ENCODE data around the gene NUDT15.
"Not testable (repeated sequence)": the region's sequence is repeated elsewhere in the genome, so short reads cannot be mapped to it uniquely, and the experiment has no call there.

The NUDT15 gene

DNA sequence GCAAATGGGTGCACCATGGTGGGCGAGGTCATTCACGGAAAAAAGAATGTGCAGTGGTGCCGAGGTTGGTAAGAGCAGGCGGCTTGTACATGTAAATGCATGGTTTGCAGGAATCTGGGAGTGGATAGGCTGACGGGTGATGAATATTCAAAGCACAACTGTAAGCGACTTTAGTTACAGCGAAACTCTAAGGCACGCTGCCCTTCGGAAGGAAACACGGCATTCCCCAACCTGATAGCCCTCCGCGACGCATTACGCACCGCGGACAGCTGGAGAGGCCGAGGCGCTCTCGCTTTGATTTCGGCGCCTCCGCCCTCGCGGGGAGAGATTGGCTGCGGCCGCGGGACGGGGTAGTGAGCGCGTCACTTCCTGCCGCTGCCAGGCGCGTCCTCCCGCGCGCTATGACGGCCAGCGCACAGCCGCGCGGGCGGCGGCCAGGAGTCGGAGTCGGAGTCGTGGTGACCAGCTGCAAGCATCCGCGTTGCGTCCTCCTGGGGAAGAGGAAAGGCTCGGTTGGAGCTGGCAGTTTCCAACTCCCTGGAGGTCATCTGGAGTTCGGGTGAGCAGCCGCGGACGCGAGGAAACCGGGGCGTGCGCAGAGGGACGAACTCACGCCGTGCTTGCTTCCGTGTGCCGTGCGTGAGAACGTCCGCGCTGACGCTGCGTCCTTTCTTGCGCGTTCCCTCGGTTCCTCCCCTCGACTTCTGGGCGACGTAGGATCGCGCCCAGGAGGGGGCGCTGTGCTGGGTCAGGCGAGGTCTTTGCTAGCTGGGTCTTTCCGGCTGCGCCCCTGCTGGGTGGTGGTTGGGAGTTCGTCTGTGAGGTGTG lies at the start of gene NUDT15:
Gene NUDT15 (plus strand): TSS at position 381 of the 828 bp plus-strand sequence. CDS start 21 bp downstream, at position 402.
- in situ Hi-C loops (cut with MboI; ENCODE audit: low pct_unique_long_range_greater_than_20kb, low sequenced_read_pairs), result no loop called here

DNA sequence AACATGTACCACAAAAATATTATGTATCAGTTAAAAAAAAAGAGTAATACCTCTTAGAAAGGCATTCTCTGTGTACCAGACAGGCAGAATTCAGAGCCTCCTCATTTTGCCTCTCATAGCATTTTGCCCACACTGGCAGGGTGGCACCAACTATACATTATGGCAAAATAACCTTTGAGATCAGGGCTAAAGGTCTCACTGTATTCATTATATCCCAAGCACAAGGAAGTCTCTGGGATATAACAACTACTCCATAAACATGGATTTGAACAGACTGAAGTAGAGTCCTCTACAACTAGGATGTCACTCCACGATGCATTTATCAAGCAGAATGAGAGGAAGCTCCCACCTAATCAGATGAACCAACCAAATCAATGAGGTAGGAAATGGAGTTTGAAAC lies 47.1 kb upstream of the NUDT15 start:
- no peak for DNase-seq
- in situ Hi-C loops (cut with MboI; ENCODE audit: low pct_unique_long_range_greater_than_20kb, low sequenced_read_pairs), result no loop called here

More for the DNA sequence above, at the start of gene NUDT15:
- DNase-seq, result peak; percentile 99

DNA sequence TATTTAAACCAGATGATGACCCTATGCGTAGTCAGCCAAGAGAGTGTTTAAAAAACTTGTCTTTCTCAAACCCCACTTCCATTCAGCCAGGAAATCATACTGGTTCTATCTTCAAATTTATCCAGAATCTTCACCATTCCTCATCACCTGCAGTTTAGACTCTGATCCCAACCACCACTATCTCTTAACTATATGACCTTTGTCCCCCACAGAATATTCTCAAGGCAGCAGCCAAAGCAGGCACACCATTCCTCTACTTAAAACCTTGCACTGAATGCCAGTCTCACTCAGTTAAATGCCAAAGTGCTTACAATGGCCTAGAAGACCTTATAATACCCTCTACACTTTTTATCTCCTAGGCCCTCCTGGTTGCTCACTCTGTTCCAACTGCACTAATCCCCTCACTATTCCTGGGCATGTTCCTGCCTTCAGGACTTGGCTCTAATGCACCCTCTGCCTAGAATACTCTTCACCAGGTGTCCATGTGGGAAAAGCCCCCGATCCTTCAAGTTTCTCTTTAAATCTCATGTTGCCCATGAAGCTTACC lies 46.5 kb upstream of the NUDT15 start:
- in situ Hi-C loops (cut with MboI; ENCODE audit: low pct_unique_long_range_greater_than_20kb, low sequenced_read_pairs), result no loop called here
- no peak for DNase-seq

DNA sequence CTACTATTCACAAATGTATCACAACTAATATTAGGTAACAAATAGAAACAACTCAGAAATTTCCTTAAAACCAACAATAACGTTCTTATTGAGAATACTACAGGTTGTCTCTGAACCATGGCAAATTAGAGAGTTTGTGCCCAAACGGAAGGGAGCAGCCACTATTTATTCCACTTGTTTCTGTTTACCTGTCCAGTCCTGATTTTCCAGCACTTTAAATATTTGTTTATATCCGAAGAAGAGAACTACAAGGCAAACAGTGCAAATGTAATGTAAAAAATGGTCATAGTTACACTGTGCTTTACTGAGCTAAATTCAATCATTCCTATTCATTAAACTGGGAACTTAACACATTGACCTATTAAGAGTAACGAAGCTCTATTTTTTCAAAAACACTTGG lies 45.7 kb upstream of the NUDT15 start:
- in situ Hi-C loops (cut with MboI; ENCODE audit: low pct_unique_long_range_greater_than_20kb, low sequenced_read_pairs), result no loop called here
- no peak for DNase-seq

DNA sequence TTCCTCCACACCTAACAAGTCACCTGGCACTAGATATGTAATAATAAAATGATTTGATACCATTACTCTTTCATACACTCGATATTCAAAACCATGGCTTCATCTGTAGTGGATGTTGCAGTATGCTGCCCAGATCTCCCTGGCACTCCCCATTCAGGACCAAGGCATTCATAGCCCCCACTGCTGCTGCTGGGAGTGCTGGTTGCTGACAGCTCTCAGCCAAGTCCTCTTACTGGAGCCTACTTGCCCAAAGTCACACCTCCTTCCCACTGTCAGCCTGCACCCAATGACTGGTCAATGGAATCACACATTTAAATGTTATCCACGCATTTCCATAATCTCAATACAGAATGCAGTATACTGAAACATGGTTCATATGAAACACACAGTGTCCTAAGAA lies 40.1 kb upstream of the NUDT15 start:
- no peak for DNase-seq

DNA sequence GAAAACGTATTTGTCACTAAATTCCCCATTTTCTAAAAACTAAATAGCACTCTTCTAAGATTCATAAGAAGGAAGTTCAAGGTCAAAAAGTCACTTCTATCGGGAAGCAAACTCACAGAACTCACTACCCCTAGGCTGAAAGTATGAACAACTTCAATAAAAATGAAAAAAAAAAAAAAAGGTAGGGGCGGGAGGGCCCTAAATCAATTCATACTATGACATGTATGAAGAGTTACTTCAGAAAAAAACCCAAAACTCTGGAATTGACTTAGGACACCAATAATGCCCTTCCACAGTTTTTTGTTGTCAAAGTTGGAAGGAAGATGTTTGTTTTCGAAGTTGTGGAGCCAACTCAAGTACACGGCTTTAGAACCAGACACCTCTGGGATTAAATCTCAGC lies 37.6 kb upstream of the NUDT15 start:
- DNase-seq, result peak; percentile 11
- in situ Hi-C loops (cut with MboI; ENCODE audit: low pct_unique_long_range_greater_than_20kb, low sequenced_read_pairs), result no loop called here

More for the DNA sequence above, 40.1 kb upstream of the NUDT15 start:
- in situ Hi-C loops (cut with MboI; ENCODE audit: low pct_unique_long_range_greater_than_20kb, low sequenced_read_pairs), result no loop called here

DNA sequence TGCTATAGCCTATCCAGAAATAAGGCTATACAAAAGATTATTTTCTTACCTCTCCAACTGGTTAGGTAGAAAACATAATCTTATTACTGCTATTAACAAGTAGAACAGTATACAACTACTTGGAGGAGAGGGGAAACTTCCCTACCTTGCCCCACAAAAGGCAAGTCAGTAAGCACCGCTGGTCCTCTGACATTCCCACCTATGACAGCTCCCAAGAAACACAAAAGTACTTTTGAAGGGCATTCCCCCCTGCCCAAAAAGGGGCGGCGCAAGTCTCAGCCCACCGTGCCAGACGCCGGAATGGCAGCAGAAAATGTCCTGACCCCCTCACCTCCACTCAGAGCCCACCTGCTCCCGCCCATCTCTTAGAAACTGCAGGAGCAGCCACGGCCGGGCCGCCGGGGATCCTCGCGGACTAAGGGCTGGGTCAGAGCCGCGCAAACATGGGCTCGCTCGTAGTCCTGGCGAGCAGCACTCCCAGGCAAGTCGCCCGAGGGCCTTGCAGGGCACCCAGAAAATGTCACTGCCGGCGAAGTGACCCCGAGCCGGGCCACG lies 36.9 kb upstream of the NUDT15 start:
- no peak for DNase-seq

DNA sequence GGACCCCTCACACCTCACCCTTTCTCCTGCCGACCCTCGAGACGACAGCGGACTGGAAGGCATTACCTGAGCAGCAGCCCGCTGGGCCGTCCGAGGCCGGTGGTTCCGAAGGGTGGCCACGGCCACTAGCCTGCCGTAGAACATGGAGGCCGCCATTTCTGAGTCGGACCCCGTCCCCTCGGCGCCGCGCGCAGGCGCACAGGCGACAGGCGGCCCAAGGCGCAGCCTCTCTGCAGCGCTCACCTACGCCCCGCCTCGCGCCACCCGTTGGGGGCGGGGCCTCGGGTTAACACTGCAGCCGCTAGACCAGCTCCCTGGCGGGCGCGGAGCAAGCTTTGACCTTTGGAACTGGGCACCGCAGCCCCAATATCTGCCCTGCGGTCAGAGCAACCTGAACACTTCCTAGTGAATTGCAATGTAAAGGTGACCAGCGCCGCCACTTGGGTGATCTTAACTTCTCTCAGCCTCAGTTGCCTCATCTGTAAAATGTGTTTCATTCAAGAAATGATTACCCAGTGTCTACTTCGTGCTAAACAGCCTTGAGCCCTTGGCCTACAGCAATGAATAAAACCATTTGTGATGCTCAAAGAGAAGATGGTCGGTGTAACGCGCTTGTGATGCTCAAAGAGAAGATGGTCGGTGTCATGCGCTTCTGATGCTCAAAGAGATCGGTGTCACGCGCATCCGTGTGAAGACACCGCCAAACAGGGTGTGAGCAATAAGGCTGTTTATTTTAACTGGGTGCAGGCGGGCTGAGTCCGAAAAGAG lies 36.2 kb upstream of the NUDT15 start, which contains the start of gene SUCLA2:
Gene SUCLA2 (minus strand): TSS at position 160 of the 768 bp plus-strand sequence. CDS start 4 bp downstream, at position 156.
- peak; percentile 88 for DNase-seq
- in situ Hi-C loops (cut with MboI; ENCODE audit: low pct_unique_long_range_greater_than_20kb, low sequenced_read_pairs), result no loop called here

More for the DNA sequence above, 36.9 kb upstream of the NUDT15 start:
- in situ Hi-C loops (cut with MboI; ENCODE audit: low pct_unique_long_range_greater_than_20kb, low sequenced_read_pairs), result no loop called here

DNA sequence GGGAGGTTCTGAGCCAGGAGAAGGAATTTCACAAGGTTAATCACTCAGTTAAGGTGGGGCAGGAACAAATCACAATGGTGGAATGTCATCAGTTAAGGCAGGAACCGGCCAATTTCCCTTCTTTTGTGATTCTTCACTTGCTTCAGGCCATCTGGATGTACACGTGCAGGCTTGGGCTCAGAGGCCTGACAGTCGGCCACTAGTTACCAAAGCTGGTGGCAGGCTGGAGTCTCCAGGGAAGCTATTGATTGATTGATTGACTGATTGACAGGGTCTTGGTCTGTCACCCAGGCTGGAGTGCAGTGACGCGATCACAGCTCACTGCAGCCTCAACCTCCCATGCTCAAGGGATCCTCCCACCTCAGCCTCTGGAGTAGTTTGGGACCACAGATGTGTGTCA lies 35.5 kb upstream of the NUDT15 start:
- in situ Hi-C loops (cut with MboI; ENCODE audit: low pct_unique_long_range_greater_than_20kb, low sequenced_read_pairs); DNase-seq: not testable (repeated sequence)

DNA sequence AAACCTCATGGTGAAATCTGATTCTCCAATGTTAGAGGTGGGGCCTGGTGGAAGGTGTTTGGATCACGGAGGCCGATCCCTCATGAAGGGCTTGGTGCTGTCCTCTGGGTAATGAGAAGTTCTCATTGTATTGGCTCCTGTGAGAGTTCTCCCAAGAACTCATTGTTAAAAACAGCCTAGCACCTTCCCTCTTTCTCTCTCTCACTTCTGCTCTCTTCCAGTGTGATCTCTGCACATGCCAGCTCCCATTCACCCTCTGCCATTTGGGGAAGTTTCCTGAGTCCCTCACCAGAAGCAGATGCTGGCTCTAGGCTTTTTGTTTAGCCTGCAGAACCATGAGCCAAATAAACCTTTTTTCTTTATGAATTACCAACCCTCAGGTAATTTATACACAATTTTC lies 33.3 kb upstream of the NUDT15 start:
- in situ Hi-C loops (cut with MboI; ENCODE audit: low pct_unique_long_range_greater_than_20kb, low sequenced_read_pairs), result no loop called here
- DNase-seq, result peak; percentile 32

DNA sequence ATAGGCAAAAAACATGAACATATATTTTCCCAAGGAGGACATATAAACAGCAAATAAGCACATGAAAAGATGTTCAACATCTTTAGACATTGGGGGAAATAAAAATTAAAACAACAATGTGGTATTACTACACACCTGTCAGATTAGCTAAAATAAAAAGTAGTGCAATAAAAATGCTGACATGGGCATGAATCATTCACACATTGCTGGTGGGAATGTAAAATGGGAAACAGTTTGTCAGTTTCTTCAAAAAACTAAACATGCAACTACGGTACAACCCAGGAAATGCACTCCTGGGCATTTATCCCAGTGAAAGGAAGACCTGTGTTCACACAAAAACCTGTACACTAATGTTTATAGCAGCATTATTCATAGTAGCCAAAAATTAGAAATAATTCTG lies 31.1 kb upstream of the NUDT15 start:
- DNase-seq, result no peak
- in situ Hi-C loops (cut with MboI; ENCODE audit: low pct_unique_long_range_greater_than_20kb, low sequenced_read_pairs), result no loop called here

DNA sequence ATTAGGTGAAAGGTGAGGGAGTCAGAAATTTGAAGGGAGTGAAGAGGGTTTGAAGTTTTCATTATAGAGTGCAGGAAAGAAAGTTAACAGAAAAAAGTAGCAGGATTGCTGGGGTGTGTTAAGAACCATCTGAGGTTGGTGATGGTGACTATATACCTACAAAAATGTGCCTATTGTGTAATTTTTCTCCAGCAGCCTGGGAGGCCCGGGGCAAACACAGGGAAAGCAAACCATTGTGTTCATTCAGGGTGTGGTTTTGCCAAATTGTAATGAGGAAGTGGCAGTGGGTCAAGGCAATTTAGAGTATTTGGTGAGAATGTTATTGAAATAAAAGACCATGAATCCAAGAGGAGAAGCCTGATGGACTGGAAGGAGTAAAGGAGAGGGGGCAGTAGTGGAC lies 28.2 kb upstream of the NUDT15 start:
- in situ Hi-C loops (cut with MboI; ENCODE audit: low pct_unique_long_range_greater_than_20kb, low sequenced_read_pairs), result no loop called here
- peak; percentile 53 for DNase-seq

DNA sequence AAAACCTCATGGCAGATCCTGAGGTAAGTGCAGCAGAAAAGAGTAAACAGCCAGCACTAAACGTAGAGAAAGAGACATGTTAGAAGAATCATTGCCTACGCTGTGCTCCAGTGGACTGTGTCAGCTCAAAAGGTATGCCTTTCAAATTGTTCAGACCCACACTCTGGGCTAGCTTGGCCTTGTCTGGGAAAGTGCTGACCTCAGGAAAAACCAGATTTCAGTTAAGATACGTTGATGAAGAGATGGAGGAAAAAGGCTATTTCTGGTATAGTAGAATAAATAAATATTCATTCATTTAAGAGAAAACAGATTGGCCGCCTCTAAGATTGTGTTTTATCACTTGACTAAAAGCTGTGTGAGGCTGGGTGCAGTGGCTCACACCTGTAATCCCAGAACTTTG lies 26.8 kb upstream of the NUDT15 start:
- in situ Hi-C loops (cut with MboI; ENCODE audit: low pct_unique_long_range_greater_than_20kb, low sequenced_read_pairs), result no loop called here
- DNase-seq, result no peak

DNA sequence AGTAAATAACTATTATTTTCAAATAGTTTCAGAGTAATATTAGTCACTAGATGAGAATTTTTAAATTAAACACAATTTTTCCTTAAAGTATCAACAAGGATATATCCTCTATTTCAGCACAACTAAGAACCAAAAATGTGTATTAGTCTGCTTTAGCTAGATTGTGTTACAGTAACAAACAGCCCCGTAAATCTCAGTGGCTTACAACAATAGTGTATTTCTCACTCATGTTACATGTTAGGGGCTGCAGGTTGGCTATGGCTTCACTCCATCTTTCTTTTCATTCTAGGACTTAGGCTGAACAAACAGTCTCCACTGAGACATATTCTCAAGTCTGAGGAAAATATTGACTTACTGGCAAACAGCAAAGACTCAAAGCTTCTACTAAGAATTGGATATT lies 24.9 kb upstream of the NUDT15 start:
- DNase-seq, result no peak
- in situ Hi-C loops (cut with MboI; ENCODE audit: low pct_unique_long_range_greater_than_20kb, low sequenced_read_pairs), result no loop called here

DNA sequence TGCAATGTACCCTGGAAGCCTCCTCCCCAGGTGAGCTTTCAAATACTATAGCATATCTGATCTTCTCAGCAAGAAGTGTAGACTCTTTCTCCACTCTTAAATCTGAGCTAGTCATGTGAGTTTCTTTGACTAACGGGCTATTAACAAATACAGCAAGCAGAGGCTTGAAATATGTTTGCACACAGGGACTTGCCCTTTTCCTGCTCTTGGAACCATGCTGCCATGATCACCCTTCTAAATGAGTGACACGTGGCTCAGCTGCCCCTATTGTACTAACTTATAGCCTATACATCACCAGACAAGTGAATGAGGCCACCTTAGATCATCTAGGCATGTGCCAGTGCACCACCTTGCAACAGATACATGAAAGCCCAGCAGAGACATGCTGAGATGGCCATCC lies 23.2 kb upstream of the NUDT15 start:
- in situ Hi-C loops (cut with MboI; ENCODE audit: low pct_unique_long_range_greater_than_20kb, low sequenced_read_pairs), result no loop called here

DNA sequence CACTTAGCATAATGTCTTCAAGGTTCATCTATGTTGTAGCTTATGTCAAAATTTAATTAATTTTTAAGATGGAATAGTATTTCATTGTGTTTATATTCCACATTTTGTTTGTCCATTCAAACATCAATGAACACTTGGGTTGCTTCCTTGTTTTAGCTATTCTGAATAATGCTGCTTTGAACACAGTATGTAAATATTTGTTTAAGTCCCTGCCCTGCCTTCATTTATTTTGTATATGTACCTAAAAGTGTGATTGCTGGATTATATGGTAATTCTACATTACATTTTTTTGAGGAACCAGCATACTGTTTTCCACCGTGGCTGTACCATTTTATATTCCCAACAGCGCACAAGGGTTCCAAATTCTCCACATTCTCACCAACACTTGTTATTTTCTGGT lies 18.9 kb upstream of the NUDT15 start:
- no peak for DNase-seq
- in situ Hi-C loops (cut with MboI; ENCODE audit: low pct_unique_long_range_greater_than_20kb, low sequenced_read_pairs), result no loop called here

More for the DNA sequence above, 23.2 kb upstream of the NUDT15 start:
- no peak for DNase-seq

DNA sequence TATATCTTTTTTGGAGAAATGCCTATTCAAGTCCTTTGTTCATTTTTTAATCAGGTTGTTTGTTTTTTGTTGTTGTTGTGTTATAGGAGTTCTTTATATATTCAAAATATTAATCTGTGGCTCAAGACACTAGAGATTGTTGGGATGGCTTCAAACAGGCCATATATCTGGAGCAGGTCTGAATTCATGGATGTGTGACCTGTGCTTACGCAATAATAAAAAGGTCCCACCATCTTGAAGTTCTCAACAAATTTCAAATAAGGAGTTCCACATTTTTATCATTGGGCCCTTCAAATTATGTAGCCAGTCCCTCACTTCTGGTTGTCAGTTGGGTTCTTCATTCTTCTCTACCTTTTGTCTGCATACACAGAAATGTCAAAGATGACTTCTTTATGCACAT lies 17.7 kb upstream of the NUDT15 start:
- no peak for DNase-seq
- in situ Hi-C loops (cut with MboI; ENCODE audit: low pct_unique_long_range_greater_than_20kb, low sequenced_read_pairs), result no loop called here

DNA sequence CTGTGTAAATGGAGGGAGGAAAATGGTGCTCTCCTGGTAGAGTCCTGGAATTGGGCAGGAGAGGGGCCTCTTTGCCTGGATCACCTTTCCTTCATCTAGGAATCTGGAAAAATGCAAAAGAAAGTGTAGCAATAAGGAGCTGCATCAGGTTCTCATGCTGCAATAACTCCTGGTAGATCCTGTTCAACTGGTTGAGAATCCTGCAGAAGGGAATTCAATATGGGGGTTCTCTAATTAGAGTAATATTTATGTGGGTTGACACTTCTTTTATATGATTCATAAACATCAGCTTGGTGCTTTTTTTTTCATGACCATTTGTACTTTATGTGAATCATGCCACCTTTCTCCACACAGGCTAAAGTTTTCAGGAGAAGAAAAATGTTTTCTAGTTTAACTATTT lies 9.5 kb upstream of the NUDT15 start:
- DNase-seq, result no peak
- in situ Hi-C loops (cut with MboI; ENCODE audit: low pct_unique_long_range_greater_than_20kb, low sequenced_read_pairs), result no loop called here

DNA sequence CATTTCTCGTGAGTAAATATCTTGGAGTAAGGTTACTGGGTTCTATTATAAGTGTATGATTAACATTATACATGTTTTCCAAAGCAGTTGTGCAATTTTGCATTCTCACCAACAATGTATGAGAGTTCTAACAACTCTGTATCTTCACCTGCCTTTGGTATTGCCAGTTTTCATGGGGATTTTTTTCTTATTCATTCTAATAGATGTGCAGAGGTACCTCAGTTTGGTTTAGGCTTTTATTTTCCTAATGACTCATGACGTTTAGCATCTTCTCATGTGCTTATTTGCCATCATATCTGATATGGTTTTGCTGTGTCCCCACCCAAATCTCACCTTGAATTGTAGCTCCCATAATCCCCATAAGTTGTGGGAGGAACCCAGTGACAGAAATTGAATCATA lies 7.7 kb upstream of the NUDT15 start:
- DNase-seq, result no peak
- in situ Hi-C loops (cut with MboI; ENCODE audit: low pct_unique_long_range_greater_than_20kb, low sequenced_read_pairs), result no loop called here

DNA sequence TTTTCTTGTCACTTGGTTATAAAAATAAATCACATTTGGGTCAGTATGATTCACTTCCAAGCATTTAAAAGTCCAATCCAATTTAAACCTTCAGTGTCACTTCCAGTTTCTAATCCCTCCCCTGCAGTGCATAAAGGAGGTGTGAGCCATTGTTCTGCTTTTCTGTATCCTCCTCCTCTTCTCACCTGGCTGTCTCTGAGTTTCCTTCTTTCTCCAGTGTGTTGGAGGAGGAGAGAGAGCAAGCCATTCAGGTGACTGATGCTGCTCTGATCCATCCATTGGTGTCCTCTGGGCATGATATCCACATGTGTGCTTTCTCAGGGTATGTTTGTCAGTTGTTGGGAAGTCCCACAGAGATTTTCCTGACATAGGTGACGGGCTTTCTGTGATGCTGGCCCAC lies 1.2 kb downstream of the NUDT15 start:
- in situ Hi-C loops (cut with MboI; ENCODE audit: low pct_unique_long_range_greater_than_20kb, low sequenced_read_pairs), result no loop called here
- peak; percentile 40 for DNase-seq
